ENCODE data around the gene CA4.

GRCh38 chr17:60109161-60109560 lies 40.6 kb upstream of the CA4 start:
- TF ChIP-seq, protein P1, sequence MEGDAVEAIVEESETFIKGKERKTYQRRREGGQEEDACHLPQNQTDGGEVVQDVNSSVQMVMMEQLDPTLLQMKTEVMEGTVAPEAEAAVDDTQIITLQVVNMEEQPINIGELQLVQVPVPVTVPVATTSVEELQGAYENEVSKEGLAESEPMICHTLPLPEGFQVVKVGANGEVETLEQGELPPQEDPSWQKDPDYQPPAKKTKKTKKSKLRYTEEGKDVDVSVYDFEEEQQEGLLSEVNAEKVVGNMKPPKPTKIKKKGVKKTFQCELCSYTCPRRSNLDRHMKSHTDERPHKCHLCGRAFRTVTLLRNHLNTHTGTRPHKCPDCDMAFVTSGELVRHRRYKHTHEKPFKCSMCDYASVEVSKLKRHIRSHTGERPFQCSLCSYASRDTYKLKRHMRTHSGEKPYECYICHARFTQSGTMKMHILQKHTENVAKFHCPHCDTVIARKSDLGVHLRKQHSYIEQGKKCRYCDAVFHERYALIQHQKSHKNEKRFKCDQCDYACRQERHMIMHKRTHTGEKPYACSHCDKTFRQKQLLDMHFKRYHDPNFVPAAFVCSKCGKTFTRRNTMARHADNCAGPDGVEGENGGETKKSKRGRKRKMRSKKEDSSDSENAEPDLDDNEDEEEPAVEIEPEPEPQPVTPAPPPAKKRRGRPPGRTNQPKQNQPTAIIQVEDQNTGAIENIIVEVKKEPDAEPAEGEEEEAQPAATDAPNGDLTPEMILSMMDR (IDR thresholded peaks at IDR 0.05): no peak
- no peak for TF ChIP-seq ZFX (IDR thresholded peaks at IDR 0.05; ENCODE audit: borderline replicate concordance)

Data from 22Rv1 (cell line).